ENCODE data around the gene IDE. TPM values are rescaled to one million over a fixed set of nuclear protein-coding genes. Genes with fewer than 3 reads are reported as not detected.

Gene IDE
- total RNA-seq, 4 donors from 2014 or later: 38.8 to 95.2 (median 46.7) TPM

- intact Hi-C loops (cut with DNase I): no loop called here
- no peaks in the 10 kb centered on the region for H3K9me3 ChIP-seq
- TF ChIP-seq POLR2A (IDR thresholded peaks at IDR 0.05) (no peak), CTCF (IDR thresholded peaks at IDR 0.05) (no peak)
- DNase-seq: no peak
- no peak overlapping the region for H3K4me3 ChIP-seq (replicated peaks in 1 of 3)
- no peaks in the 10 kb centered on the region for H3K4me1 ChIP-seq
- no peaks in the 10 kb centered on the region for H3K27me3 ChIP-seq
- H3K27ac ChIP-seq: no peak overlapping the region
- H3K36me3 ChIP-seq: peaks cover 33% of the 10 kb centered on the region in 2 donors
These were observed 93.5 kb downstream of the IDE start for GRCh38 chr10:92480413-92480812.

- Histone ChIP-seq H3K9me3 (no peaks in the 10 kb centered on the region), H3K4me3 (replicated peaks in 1 of 3) (no peak overlapping the region), H3K27me3 (no peaks in the 10 kb centered on the region), H3K36me3 (peaks cover 26 to 29% of the 10 kb centered on the region in 2 donors), H3K27ac (no peak overlapping the region), H3K4me1 (no peaks in the 10 kb centered on the region)
- intact Hi-C loops (cut with DNase I): no loop called here
- WGBS, 2 donors: 92 to 94% methylated on average over 7 of the region's 7 CpGs
- DNase-seq: no peak
- TF ChIP-seq CTCF (IDR thresholded peaks at IDR 0.05): no peak
- no peak for TF ChIP-seq POLR2A (IDR thresholded peaks at IDR 0.05)
These were observed 94.3 kb downstream of the IDE start for GRCh38 chr10:92479547-92479946.

DNA sequence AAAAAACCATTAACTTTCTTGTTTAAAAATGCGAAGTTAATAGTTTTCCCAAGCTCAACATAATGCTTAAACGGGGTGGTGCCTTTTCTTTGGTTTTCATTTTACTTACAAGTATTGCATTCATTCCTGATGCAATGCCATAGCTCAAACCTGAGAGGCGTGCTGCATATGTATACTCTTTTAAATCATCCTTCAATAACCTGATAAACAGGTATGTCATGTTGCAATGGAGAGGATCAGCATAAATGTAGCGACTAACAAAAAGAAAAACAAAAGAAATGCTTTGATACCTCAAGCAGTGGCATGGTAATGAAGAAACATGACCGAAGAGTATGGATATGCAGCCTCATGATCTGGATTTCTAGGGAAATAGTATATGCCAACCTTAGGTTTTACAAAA is 95.4 kb downstream of the IDE start:
- DNase-seq: no peak
- 92 to 97% methylated on average over 5 of the region's 5 CpGs for WGBS, 2 donors

GRCh38 chr10:92475357-92475868 is 98.5 kb downstream of the IDE start:
- H3K27me3 ChIP-seq: no peaks in the 10 kb centered on the region
- no peaks in the 10 kb centered on the region for H3K4me1 ChIP-seq
- no peak overlapping the region for H3K27ac ChIP-seq
- no peak for TF ChIP-seq POLR2A (IDR thresholded peaks at IDR 0.05)
- no peak for TF ChIP-seq CTCF (IDR thresholded peaks at IDR 0.05)
- 95 to 100% methylated on average over 1 of the region's 1 CpG for WGBS, 2 donors
- DNase-seq: no peak
- H3K9me3 ChIP-seq: no peaks in the 10 kb centered on the region
- no peak overlapping the region for H3K4me3 ChIP-seq (replicated peaks in 1 of 3)
- intact Hi-C loops (cut with DNase I): no loop called here
- peaks cover 9 to 24% of the 10 kb centered on the region in 2 donors for H3K36me3 ChIP-seq

More for the DNA sequence above, 95.4 kb downstream of the IDE start:
- intact Hi-C loops (cut with DNase I): no loop called here
- no peaks in the 10 kb centered on the region for H3K4me1 ChIP-seq
- no peaks in the 10 kb centered on the region for H3K27me3 ChIP-seq
- TF ChIP-seq POLR2A (IDR thresholded peaks at IDR 0.05): no peak
- no peak overlapping the region for H3K4me3 ChIP-seq (replicated peaks in 1 of 3)
- no peaks in the 10 kb centered on the region for H3K9me3 ChIP-seq
- H3K27ac ChIP-seq: no peak overlapping the region
- peaks cover 17 to 31% of the 10 kb centered on the region in 2 donors for H3K36me3 ChIP-seq

GRCh38 chr10:92470026-92470425 is 103.9 kb downstream of the IDE start:
- peaks cover 17 to 25% of the 10 kb centered on the region in 2 donors for H3K36me3 ChIP-seq
- 84 to 86% methylated on average over 3 of the region's 3 CpGs for WGBS, 2 donors
- no peaks in the 10 kb centered on the region for H3K9me3 ChIP-seq
- TF ChIP-seq CTCF (IDR thresholded peaks at IDR 0.05): no peak
- no peak for TF ChIP-seq POLR2A (IDR thresholded peaks at IDR 0.05)
- H3K4me1 ChIP-seq: no peaks in the 10 kb centered on the region
- H3K27me3 ChIP-seq: no peaks in the 10 kb centered on the region
- no peak overlapping the region for H3K27ac ChIP-seq
- intact Hi-C loops (cut with DNase I): no loop called here
- DNase-seq: no peak
- H3K4me3 ChIP-seq (replicated peaks in 1 of 3): no peak overlapping the region

GRCh38 chr10:92464364-92464763 is 109.5 kb downstream of the IDE start:
- no peak overlapping the region for H3K27ac ChIP-seq
- H3K4me3 ChIP-seq (replicated peaks in 1 of 3): no peak overlapping the region
- no peak for TF ChIP-seq CTCF (IDR thresholded peaks at IDR 0.05)
- TF ChIP-seq POLR2A (IDR thresholded peaks at IDR 0.05): no peak
- intact Hi-C loops (cut with DNase I): no loop called here
- 79 to 89% methylated on average over 5 of the region's 5 CpGs for WGBS, 2 donors
- H3K9me3 ChIP-seq: no peaks in the 10 kb centered on the region
- no peaks in the 10 kb centered on the region for H3K27me3 ChIP-seq
- peaks cover 45 to 49% of the 10 kb centered on the region in 2 donors for H3K36me3 ChIP-seq
- H3K4me1 ChIP-seq: no peaks in the 10 kb centered on the region
- no peak for DNase-seq
